Subcutaneous adipose tissue (tissue), 4 donors: Measurements from ENCODE around the gene ZBTB7C. TPM values are rescaled to one million over a fixed set of nuclear protein-coding genes. Genes with fewer than 3 reads are reported as not detected.

ENCODE experiments used
- total RNA-seq, 4 donors: library from RNA; depleted of rRNA; stranded (reverse); fragments of >200 nt; gene quantifications; one replicate each; pipeline ENCODE4 v1.1.0, GENCODE V29; 2016
- TF ChIP-seq, protein P1 (sequence below): fragments of 450-650 bp; IDR thresholded peaks from one replicate; pipeline ENCODE4 v1.5.1; 2016; ENCODE audit warnings: low read depth, mild to moderate bottlenecking, control low read depth, antibody characterized with exemption, moderate library complexity

ZBTB7C gene
- total RNA-seq, 4 donors from 2014 or later = 1.0 to 5.5 (median 4.4) TPM

- TF ChIP-seq, protein P1, sequence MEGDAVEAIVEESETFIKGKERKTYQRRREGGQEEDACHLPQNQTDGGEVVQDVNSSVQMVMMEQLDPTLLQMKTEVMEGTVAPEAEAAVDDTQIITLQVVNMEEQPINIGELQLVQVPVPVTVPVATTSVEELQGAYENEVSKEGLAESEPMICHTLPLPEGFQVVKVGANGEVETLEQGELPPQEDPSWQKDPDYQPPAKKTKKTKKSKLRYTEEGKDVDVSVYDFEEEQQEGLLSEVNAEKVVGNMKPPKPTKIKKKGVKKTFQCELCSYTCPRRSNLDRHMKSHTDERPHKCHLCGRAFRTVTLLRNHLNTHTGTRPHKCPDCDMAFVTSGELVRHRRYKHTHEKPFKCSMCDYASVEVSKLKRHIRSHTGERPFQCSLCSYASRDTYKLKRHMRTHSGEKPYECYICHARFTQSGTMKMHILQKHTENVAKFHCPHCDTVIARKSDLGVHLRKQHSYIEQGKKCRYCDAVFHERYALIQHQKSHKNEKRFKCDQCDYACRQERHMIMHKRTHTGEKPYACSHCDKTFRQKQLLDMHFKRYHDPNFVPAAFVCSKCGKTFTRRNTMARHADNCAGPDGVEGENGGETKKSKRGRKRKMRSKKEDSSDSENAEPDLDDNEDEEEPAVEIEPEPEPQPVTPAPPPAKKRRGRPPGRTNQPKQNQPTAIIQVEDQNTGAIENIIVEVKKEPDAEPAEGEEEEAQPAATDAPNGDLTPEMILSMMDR = no peak
These were observed 270.3 kb downstream of the ZBTB7C start for GRCh38 chr18:48138660-48139430.

GRCh38 chr18:48138210-48138609, 271.0 kb downstream of the ZBTB7C start:
- TF ChIP-seq, protein P1 = no peak

DNA sequence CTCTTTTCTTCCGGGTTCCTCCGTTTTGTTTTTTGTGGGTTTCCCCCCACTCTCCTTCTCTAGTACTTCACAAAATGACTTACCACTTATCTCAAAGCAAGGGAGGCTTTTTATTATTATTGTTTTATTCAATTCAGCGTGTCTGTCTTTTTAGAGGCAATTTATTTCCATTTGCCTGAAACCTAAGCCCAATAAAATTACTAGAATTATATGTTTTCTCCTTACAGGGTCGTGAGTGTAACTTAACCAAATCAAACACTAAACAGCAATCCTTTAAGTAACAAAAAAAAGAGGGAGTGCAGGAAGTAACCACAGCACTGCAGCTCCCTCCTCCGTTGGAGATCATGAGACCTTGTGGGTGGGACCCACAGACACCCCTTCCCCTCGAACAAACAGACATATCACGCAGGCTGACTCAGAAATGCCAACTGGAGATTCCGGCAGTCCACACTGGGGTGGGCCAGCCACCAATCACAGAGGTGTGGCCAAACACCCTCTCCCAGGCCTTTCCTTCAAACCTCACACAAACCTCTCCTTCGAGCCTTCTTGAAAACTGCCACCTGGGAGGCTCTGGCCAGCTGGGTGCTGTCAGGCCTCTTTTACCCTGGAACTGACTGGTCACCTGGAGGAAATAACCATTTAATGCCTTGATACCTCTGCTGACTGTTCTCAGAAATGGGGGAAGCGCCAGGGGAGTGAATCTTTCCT, 271.7 kb downstream of the ZBTB7C start:
- TF ChIP-seq, protein P1 = no peak

DNA sequence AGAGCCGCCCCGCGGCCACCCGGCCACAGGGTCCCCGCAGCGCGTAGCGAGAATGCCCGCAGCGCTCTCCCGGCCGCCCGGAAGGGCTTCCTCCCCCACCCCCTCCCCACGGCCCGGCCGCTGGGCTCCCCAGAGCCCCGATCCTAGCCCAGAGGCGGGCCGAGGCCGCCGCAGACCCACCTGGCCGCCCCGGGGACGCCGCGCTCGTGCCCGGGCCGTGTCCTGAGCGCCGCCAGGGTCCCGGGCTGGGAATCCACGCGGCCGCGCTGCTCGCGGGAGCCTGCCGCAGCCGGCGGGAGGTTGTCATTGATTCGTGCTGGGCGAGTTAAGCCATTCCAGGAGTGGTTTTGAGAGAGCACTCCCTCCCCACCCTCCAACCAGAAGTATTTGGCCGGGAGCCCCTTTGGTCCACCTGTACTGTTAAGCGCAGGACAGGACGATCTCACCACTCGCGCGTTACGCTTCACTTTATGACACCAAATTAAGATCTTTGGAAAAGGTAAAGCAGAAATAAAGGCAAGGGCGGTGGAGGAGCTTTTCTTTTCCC, 272.3 kb downstream of the ZBTB7C start:
- TF ChIP-seq, protein P1 = no peak

- TF ChIP-seq, protein P1 = no peak
These were observed 272.9 kb downstream of the ZBTB7C start for GRCh38 chr18:48136051-48136826.

- TF ChIP-seq, protein P1 = no peak
These were observed 273.7 kb downstream of the ZBTB7C start for GRCh38 chr18:48135436-48135966.
